Breast epithelium (tissue), 4 donors: ENCODE results near the gene DDR2. TPM values are rescaled to one million over a fixed set of nuclear protein-coding genes. Genes with fewer than 3 reads are reported as not detected.
A peak's percentile ranks its signal among the peaks of the same experiment; 100 is the strongest.
"Not testable (repeated sequence)": the region's sequence is repeated elsewhere in the genome, so short reads cannot be mapped to it uniquely, and the experiment has no call there.

Source experiments
- DNase-seq, 2 donors: peaks; one replicate each; pipeline ENCODE4 v3.0.0-alpha.2; 2019; ENCODE audit warnings: low spot score in 2 of 2
- H3K27ac ChIP-seq, 2 donors: fragments of 200-600 bp; sonication (generic) in 1 of 2; one replicate each; pipeline ENCODE4 v1.5.1; 2016 to 2019; ENCODE audit warnings: mild to moderate bottlenecking in 1 of 2
- H3K27me3 ChIP-seq, 2 donors: fragments of 200-600 bp; sonication (generic) in 1 of 2; one replicate each; pipeline versions ENCODE4 v1.5.1 to v1.6.0; 2017 to 2019; ENCODE audit warnings: control low read depth in 1 of 2, mild to moderate bottlenecking in 1 of 2
- H3K36me3 ChIP-seq: fragments of 200-600 bp; one replicate; pipeline ENCODE4 v1.5.1; 2019
- H3K4me1 ChIP-seq, 2 donors: fragments of 200-600 bp; sonication (generic); one replicate each; pipeline ENCODE4 v1.5.1; 2016 to 2019; ENCODE audit warnings: control low read depth in 1 of 2
- H3K4me3 ChIP-seq, 3 donors: fragments of 200-600 bp; sonication (generic); 1 replicate in 2 of 3; 2 replicates in 1 of 3; pipeline ENCODE4 v1.5.1; 2016 to 2019; ENCODE audit warnings: mild to moderate bottlenecking in 3 of 3, moderate library complexity in 2 of 3
- H3K9me3 ChIP-seq, 2 donors: fragments of 200-600 bp; sonication (generic) in 1 of 2; one replicate each; pipeline ENCODE4 v1.5.1; 2016 to 2019; ENCODE audit warnings: control low read depth in 1 of 2
- POLR2A ChIP-seq: fragments of 450-650 bp; IDR thresholded peaks from one replicate; pipeline ENCODE4 v1.6.1; 2016; ENCODE audit warnings: antibody characterized with exemption, mild to moderate bottlenecking, moderate library complexity
- POLR2AphosphoS5 ChIP-seq, 3 donors: sonication (generic); formaldehyde crosslinking; IDR thresholded peaks; one replicate each; pipeline ENCODE4 v1.6.1; 2017; ENCODE audit warnings: antibody characterized with exemption in 3 of 3
- intact Hi-C: fragments of 100-400 bp; cut with DNase I; formaldehyde crosslinking; loops from one replicate; pipeline ENCODE4 v1.15.1; 2023; ENCODE audit warnings: low total_unique reads
- total RNA-seq, 3 donors: library from RNA; depleted of rRNA; stranded (reverse); fragments of >200 nt; gene quantifications; one replicate each; pipeline ENCODE4 v1.1.0, GENCODE V29; 2016
- TF ChIP-seq, protein P1 (sequence below), 3 donors: fragments of 450-650 bp; IDR thresholded peaks; one replicate each; pipeline ENCODE4 v1.5.1; 2016 to 2017; ENCODE audit warnings: antibody characterized with exemption in 3 of 3, mild to moderate bottlenecking in 3 of 3, moderate library complexity in 3 of 3

The DDR2 gene
- total RNA-seq, 3 donors from 2014 or later = 41.9 to 238 (median 47.2) TPM

GRCh38 chr1:162779043-162779442 lies 146.8 kb downstream of the DDR2 start:
- Histone ChIP-seq H3K4me3 (no peak overlapping the region), H3K27me3 (no peaks in the 10 kb centered on the region), H3K27ac (no peak overlapping the region), H3K36me3 (no peaks in the 10 kb centered on the region), H3K4me1 (no peaks in the 10 kb centered on the region), H3K9me3 (no peaks in the 10 kb centered on the region)
- no peak for DNase-seq
- TF ChIP-seq, protein P1, sequence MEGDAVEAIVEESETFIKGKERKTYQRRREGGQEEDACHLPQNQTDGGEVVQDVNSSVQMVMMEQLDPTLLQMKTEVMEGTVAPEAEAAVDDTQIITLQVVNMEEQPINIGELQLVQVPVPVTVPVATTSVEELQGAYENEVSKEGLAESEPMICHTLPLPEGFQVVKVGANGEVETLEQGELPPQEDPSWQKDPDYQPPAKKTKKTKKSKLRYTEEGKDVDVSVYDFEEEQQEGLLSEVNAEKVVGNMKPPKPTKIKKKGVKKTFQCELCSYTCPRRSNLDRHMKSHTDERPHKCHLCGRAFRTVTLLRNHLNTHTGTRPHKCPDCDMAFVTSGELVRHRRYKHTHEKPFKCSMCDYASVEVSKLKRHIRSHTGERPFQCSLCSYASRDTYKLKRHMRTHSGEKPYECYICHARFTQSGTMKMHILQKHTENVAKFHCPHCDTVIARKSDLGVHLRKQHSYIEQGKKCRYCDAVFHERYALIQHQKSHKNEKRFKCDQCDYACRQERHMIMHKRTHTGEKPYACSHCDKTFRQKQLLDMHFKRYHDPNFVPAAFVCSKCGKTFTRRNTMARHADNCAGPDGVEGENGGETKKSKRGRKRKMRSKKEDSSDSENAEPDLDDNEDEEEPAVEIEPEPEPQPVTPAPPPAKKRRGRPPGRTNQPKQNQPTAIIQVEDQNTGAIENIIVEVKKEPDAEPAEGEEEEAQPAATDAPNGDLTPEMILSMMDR (IDR thresholded peaks at IDR 0.05) = no peak
- no peak for TF ChIP-seq POLR2A
- TF ChIP-seq POLR2AphosphoS5 (IDR thresholded peaks at IDR 0.05) = no peak
- intact Hi-C loops = no loop called here

DNA sequence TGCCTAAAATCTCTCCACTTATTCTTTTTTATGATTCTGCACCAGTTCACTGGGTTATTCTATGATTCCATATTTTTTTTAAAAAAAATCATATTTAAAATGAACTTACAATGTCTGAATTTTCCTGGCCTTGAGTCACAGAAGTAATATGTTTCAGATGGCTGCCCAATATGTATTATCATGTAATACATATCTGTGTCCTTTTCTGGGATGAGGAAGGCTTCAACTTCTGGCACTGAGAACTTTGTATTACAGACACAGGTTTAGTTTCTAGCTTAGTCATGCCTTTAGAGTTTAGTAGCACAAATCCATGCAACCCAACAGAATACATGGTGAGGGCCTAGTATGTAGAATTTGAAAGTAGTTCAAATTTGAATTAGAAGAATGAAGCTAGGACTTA lies 150.4 kb downstream of the DDR2 start:
- H3K4me1 ChIP-seq = no peaks in the 10 kb centered on the region
- H3K9me3 ChIP-seq = no peaks in the 10 kb centered on the region
- no peak overlapping the region for H3K27ac ChIP-seq
- intact Hi-C loops = no loop called here
- no peak overlapping the region for H3K4me3 ChIP-seq
- H3K36me3 ChIP-seq = no peaks in the 10 kb centered on the region
- TF ChIP-seq, protein P1 (IDR thresholded peaks at IDR 0.05) = no peak
- no peak for DNase-seq
- no peaks in the 10 kb centered on the region for H3K27me3 ChIP-seq

- H3K4me1 ChIP-seq, H3K27ac ChIP-seq, intact Hi-C loops: not testable (repeated sequence)
Observed at GRCh38 chr1:162784926-162785325, 152.7 kb downstream of the DDR2 start.

DNA sequence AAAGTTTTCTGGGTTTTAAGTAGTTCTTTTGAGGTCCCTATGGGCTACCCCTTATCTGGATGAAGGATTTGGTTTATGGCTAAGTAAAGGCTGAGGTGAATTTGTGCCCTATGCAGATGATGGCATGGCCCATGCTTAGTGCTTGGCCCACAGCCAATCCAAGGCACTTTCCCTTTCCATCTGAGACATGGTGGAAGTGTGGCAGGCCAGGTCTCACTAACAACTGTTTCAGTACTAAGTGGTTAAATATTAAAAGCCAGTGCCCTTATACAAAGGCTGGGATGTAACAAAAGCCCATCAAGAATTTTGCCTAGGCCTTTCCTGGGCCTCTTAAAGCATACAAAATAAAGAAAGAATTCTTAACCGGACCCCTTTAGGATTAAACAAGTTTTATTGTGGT lies 156.5 kb downstream of the DDR2 start:
- H3K9me3 ChIP-seq, H3K27ac ChIP-seq, H3K27me3 ChIP-seq, DNase-seq, intact Hi-C loops, H3K4me1 ChIP-seq, H3K4me3 ChIP-seq, H3K36me3 ChIP-seq: not testable (repeated sequence)

More at GRCh38 chr1:162784926-162785325, 152.7 kb downstream of the DDR2 start:
- not testable (repeated sequence) for H3K9me3 ChIP-seq, H3K36me3 ChIP-seq, H3K27me3 ChIP-seq, DNase-seq, H3K4me3 ChIP-seq

DNA sequence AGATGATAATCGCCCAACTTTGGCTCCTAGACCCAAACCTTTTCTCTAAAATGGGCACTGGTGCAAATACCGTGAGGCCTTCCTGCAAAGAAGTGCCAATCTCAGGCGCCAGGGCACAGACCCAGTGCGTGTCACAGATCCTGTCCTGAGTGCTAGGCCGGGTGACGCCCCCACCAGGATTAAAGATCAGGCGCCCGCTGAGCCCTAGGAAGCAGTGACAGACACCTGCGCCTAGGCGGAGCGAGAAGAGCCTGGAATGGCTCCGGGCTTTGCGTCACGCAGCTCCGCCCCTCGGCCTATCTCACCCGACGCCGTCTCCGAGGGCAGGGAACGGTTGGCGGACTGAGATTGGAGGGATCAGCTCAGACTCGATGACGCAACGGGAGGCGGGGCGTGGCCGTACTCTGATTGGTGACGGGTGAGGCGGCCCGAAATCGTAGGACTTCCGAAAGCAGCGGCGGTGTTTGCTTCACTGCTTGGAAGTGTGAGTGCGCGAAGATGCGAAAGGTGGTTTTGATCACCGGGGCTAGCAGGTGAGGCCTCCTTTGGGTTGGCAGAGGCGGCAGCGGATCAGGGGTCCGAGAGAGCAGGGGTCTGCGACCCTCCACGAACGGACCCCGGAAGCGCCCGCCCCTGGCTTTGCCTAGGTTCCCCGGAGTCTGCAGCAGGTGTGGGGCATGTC lies 158.2 kb downstream of the DDR2 start, which contains the start of gene HSD17B7:
Gene HSD17B7 (plus strand): TSS at position 400 of the 682 bp plus-strand sequence. CDS start 99 bp downstream, at position 499.
- H3K27me3 ChIP-seq, H3K4me1 ChIP-seq, H3K9me3 ChIP-seq, H3K36me3 ChIP-seq, intact Hi-C loops: not testable (repeated sequence)
- peak; percentile 61 to 78 for DNase-seq
- TF ChIP-seq POLR2AphosphoS5 (IDR thresholded peaks at IDR 0.05) = peak in 1 of 3 donors; percentile 47
- Histone ChIP-seq H3K27ac (peak within 1 kb of the TSS; percentile 89 to 95), H3K4me3 (peak within 1 kb of the TSS; percentile 43 to 69 (median 52))

- H3K4me1 ChIP-seq = not testable (repeated sequence)
Observed at GRCh38 chr1:162790985-162791357, 158.7 kb downstream of the DDR2 start.

DNA sequence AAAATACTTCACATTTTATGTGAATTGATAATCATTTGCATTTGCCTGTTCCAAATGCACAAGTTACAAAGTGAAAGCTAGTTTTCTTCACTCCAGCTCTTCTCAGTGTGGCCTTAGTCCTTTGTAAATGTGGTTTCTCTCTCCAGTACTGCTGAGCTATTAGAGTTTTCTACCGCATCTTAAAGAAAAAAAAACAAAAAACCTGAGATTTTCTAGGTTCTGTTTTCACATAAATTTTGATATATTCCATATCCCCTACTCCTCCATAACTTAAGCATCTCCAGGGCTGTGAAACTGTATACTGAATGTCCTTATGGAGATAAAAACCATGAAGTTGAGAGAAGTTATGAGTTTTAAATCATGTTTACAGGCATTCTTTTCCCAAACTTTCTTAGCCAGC lies 162.0 kb downstream of the DDR2 start:
- H3K27me3 ChIP-seq, H3K4me1 ChIP-seq, H3K27ac ChIP-seq, intact Hi-C loops, H3K36me3 ChIP-seq, H3K4me3 ChIP-seq, H3K9me3 ChIP-seq, DNase-seq: not testable (repeated sequence)

More at GRCh38 chr1:162790985-162791357, 158.7 kb downstream of the DDR2 start:
- H3K9me3 ChIP-seq, DNase-seq, H3K27me3 ChIP-seq, intact Hi-C loops, H3K36me3 ChIP-seq: not testable (repeated sequence)
- peak overlapping the region; percentile 89 to 95 for H3K27ac ChIP-seq
- peak overlapping the region; percentile 43 to 69 (median 52) for H3K4me3 ChIP-seq

DNA sequence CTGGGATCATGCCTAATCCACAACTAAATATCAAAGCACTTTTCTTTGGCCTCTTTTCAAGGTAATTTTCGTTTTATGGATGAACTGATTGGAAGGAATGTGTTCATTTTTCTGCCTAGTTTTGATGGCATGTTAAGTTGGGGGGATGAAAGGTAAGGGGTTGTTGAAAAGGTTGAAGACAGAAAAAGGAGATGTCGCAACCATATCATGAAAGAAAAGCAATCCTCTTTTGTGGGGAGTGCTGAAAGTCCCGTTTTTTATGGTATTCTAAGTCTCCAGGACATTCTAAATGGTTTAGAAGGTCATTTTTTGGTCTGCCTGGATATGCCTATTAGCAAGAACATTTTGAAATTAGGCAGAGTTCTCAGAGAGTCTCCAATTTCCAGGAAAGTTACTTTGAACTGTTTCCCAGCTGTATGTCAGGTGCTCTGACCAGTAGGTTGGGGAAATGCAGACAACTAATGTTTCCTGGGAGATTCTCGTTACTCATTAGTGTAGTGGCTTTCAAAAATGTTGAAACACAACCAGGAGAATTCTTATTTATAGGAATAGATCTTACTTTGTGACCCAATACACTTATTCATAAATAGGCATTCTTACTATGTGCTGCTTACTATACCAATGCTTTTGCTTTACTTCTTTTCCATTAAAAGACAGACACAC lies 164.5 kb downstream of the DDR2 start:
- H3K4me3 ChIP-seq, H3K27ac ChIP-seq, H3K36me3 ChIP-seq, H3K27me3 ChIP-seq, H3K4me1 ChIP-seq, H3K9me3 ChIP-seq, DNase-seq, intact Hi-C loops: not testable (repeated sequence)
